Dermis blood vessel endothelial cell (primary cell): ENCODE measurements around the gene SMARCC2. TPM values are rescaled to one million over a fixed set of nuclear protein-coding genes. Genes with fewer than 3 reads are reported as not detected.

Experiments
- DNase-seq: peaks from one replicate; pipeline ENCODE4 v3.0.0; 2010
- total RNA-seq: library from RNA; depleted of rRNA; stranded (reverse); fragments of >200 nt; gene quantifications from 2 replicates; pipeline ENCODE4 v1.2.3, GENCODE V29; 2014

SMARCC2 gene
- 47.5 and 51.2 TPM in 2 replicates for total RNA-seq

DNA sequence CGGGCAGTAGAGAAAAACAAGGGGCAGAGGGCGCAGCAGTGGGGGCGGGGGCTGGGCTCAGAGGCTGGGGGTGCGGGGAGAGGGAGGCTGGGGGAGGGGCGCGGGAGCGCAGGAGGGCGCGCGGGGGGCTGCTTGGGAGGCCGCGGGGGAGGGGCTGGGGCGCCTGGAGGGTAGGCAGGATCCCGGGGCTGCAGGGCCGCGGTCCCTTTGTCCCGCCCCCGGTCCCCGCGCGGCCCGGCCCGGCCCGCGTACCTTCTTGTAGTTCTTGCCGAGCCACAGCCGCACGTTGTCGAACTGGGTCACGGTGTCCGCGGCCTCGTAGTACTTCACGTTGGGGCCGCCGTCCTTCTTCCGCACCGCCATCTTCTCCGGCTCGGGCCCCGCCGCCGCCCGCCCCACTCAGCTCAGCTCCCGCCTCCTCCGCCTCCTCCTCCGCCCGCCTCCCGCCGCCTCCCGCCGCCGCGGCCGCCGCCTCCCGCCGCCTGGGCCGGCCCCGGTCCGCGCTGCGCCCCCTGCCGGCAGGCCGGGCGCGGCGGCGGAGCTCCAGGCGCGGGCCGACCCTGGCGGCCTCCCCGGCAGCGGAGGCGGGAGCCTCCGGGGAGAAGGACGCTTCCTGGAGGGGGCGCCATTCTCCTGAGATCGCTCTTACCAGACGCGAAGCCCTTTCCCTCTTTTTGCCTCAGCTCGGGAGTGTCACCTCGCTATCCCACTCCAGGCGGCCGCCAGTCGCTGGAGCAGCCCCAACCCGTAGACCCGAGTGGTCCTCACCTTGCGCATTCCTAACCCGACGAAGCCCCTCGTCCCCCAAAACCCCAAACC, at the start of gene SMARCC2:
TSS of gene SMARCC2 (minus strand) at position 385 of the 819 bp plus-strand sequence. CDS start at position 363, 22 bp downstream.
- DNase-seq = peak; percentile 90

DNA sequence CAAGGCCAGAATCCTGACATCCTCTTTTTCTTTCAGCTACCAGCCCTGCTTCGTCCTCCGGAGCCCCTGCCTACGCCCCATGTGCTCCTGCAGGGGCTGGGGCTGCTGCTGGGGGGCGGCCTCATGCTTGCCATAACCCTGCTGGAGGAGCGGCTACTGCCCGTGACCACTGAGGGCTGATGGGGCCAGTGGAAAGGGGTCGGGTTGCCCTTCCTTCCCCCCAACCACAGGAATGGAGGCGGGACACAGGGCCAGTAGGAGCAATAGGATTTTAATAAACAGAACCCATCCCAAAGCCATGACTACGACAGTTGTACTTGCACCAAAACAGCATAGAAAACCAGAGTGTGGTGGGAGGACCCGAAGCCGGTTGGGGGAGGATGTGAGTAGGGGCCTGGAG, 48.3 kb upstream of the SMARCC2 start:
- DNase-seq = no peak

- DNase-seq = no peak
These were observed 47.7 kb upstream of the SMARCC2 start for GRCh38 chr12:56236985-56237384.

- DNase-seq = no peak
These were observed 46.8 kb upstream of the SMARCC2 start for GRCh38 chr12:56236091-56236490.

- DNase-seq = no peak
These were observed 45.6 kb upstream of the SMARCC2 start for GRCh38 chr12:56234746-56235436.

- DNase-seq = no peak
These were observed 41.9 kb upstream of the SMARCC2 start for GRCh38 chr12:56231184-56231582.

GRCh38 chr12:56230432-56231183, 41.3 kb upstream of the SMARCC2 start:
- DNase-seq = no peak

GRCh38 chr12:56229916-56230431, 40.7 kb upstream of the SMARCC2 start, which contains the start of gene SLC39A5:
TSS of gene SLC39A5 (plus strand) at chr12:56230051. CDS start at chr12:56231275, 1,224 bp downstream.
- DNase-seq = no peak

DNA sequence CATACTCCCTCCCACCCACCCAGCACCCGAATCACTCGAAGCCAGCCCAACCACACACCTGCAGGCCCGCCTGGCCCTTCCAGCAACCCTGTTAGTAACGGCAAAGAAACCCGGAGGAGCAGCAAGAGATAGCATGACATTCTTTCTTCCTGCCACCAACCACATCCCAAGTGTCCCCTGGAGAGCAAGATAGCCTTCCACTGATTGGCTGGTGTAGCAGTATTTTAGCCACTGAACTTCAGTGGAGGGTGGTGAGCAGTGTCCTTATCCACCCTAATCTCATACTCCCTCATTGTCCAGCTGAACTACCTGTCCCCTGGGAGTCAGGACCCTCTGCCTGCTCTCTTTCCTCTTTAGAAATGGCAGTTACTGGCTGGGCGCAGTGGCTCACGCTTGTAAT, 39.8 kb upstream of the SMARCC2 start:
- no peak for DNase-seq

DNA sequence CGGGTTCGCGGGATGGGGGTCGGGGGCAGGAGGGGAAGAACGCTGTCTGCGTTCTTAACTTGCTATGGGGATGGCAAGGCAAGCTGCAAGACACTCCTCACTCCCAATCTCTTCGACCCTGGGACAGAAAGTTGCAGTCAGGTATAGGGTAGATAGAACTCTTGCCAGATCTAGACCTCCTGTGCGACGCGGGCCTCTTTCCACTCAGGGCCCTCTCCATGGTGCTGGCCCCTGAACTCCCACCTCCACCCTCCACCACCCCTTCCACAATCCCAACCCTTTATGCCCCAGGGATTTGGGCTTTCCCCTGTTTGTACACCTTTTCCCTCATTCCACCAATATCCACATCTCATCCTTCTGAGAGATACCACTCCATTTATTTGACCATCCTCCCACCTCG, 35.7 kb upstream of the SMARCC2 start:
- no peak for DNase-seq

GRCh38 chr12:56224102-56224701, 34.9 kb upstream of the SMARCC2 start, which contains the start of gene NABP2:
TSS of gene NABP2 (plus strand) at chr12:56224342. CDS start at chr12:56224857, 515 bp downstream.
- peak; percentile 99 for DNase-seq

DNA sequence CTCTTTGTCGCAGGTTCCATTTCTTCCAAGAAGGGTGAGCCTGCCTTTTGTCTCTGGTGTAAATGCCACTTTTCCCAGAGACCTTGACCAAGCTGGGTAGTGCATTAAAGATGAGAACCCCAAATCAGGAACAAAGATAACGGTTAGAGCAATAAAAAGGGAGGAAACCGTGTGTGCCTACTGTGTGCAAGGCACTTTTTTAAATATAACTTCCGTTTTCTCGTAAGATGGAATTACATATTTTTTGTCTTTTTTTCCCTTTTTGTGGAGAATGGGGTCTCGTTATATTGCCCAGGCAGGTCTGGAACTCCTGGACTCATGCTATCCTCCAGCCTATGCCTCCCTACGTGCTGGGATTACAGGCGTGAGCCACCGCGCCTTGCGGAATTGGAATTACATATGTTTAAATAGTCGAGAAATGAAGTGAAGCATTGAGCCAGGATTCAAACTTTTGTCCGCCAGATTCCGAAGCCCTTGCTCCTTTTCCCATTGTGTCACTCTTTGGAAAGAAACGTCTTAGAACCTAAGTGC, 34.4 kb upstream of the SMARCC2 start:
- DNase-seq = no peak

- no peak for DNase-seq
These were observed 33.2 kb upstream of the SMARCC2 start for GRCh38 chr12:56222531-56222895.

- DNase-seq = peak; percentile 97
These were observed 32.7 kb upstream of the SMARCC2 start, which contains the start of gene RNF41 for GRCh38 chr12:56221757-56222530. TSS of gene RNF41 (minus strand) at chr12:56221922. CDS start at chr12:56214047, 7,875 bp downstream.

DNA sequence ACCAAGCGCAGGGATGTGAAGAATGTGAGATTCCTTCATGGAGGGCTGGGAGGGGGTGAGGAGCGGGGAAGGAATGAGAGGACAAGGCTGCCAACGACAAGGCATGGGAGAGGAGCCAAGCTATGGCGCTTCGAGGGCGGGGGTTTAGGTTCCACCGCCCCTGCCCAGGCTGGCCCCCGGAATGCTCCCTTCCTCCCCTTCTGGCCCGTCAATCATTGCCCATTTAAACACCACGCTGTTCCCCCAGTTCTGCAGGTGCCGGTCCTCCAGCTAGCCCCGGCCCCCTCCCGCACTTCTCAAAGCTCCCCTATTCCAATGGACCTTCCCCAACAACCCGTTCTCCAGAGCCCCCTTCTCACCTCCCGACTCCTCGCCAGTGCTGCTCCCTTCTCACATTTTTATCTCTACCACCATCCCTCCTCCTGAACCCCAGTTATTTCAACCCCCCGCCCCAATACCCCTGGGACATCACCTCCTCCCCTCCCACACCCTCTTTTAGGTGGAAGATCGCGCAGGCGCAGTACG, 32.0 kb upstream of the SMARCC2 start:
- peak; percentile 59 for DNase-seq

DNA sequence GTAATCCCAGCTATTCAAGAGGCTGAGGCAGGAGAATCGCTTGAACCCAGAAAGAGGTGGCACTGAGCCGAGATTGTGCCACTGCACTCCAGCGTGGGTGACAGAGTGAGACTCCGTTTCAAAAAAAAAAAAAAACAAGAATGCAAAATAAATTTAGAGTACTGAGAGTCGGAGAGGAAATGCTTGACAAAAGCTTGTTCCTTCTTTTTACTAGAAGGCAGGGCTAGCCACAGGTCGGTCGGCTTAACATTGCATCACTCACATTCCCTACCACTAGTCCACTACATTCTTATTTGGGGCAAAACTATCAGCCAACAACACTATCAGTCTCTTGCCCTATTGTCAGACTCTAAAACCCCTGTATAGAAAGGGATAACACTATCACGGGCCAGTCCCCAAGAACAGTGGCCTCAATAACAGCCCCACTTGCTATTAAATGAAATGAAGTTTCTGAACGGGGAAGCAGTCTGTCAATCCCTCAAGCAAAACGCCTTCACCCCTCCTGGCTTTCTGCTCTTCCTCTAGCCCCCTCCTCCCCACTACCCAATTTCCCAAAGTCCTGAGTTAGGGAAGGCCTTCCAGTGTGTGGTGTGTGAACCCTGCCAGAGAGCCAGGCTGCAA, 31.4 kb upstream of the SMARCC2 start:
- peak; percentile 40 for DNase-seq

DNA sequence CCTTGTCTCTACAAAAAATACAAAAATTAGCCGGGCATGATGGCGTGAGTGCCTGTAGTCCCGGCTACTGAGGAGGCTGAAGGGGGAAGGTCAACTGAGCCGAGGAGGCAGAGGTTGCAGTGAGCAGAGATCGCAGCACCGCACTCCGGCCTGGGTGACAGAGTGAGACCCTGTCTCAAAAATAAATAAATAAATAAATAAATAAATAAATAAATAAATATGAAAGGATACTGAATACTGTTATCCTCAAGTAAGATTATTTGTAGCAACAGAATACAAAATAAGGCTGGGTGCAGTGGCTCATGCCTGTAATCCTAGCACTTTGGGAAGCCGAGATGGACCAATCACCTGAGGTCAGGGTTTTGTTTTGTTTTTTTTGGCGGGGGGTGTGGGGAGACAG, 30.6 kb upstream of the SMARCC2 start:
- DNase-seq = no peak

- DNase-seq = no peak
These were observed 27.2 kb upstream of the SMARCC2 start for GRCh38 chr12:56216461-56216860.

DNA sequence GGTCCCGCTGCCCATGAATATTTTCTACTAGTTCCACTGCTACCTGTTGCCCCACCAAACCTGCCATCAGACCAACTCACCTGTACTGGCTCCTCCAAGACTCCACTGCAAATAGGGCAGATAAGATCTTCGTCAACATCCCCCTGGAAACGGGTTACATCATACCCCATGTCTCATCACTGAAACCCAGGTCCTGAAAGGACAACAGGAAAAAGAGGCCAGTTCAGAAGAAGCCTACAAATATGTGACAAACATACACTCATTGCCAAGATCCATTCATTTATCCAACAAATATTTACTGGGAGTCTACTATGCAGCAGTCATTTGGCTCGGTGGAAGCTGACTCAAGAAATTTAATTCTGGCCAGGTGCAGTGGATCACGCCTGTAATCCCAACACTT, 24.6 kb upstream of the SMARCC2 start:
- no peak for DNase-seq

- no peak for DNase-seq
These were observed 23.1 kb upstream of the SMARCC2 start for GRCh38 chr12:56212361-56212760.
